HepG2 (cell line): ENCODE measurements around the gene CNKSR3. TPM values are rescaled to one million over a fixed set of nuclear protein-coding genes. Genes with fewer than 3 reads are reported as not detected.
A peak's percentile ranks its signal among the peaks of the same experiment; 100 is the strongest.

Experiments used
- BORCS8-MEF2B ChIP-seq: sonication (generic); formaldehyde crosslinking; IDR thresholded peaks from 2 replicates; pipeline ENCODE4 v1.8.0; 2022; ENCODE audit warnings: mild to moderate bottlenecking, missing genetic modification reagents
- CREM ChIP-seq, 2 experiments: sonication (generic) in 1 of 2; formaldehyde crosslinking in 1 of 2; IDR thresholded peaks; 2 replicates each; pipeline versions ENCODE4 v1.4.0 to v1.6.1; 2016 to 2020; ENCODE audit warnings: antibody characterized with exemption in 1 of 2, mild to moderate bottlenecking in 1 of 2, missing genetic modification reagents in 1 of 2
- HHEX ChIP-seq: IDR thresholded peaks from 2 replicates; pipeline ENCODE4 v1.6.1; 2016; ENCODE audit warnings: control low read depth
- NFYC ChIP-seq: IDR thresholded peaks from 2 replicates; pipeline ENCODE4 v1.6.1; 2016; ENCODE audit warnings: missing genetic modification reagents, missing compliant biosample characterization
- RARA ChIP-seq: IDR thresholded peaks from 2 replicates; pipeline ENCODE4 v1.6.1; 2016; ENCODE audit warnings: missing genetic modification reagents, missing compliant biosample characterization
- ZNF614 ChIP-seq: IDR thresholded peaks from 2 replicates; pipeline ENCODE4 v1.6.1; 2018; ENCODE audit warnings: missing biosample characterization, missing genetic modification reagents, inconsistent platforms, borderline replicate concordance
- ZNF839 ChIP-seq: sonication (generic); formaldehyde crosslinking; IDR thresholded peaks from 2 replicates; pipeline ENCODE4 v1.4.0; 2020; ENCODE audit warnings: missing genetic modification reagents, mild to moderate bottlenecking, borderline replicate concordance
- polyA plus RNA-seq, 8 experiments: library from polyadenylated mRNA; depleted of rRNA in 3 of 8; stranded (reverse) in 7 of 8; unstranded in 1 of 8; fragments of >200 nt; fragmentation: Illumina TruSeq in 4 of 8; extraction: Trizol in 4 of 8; gene quantifications; 2 replicates each; pipeline versions ENCODE4 v1.2.1 to v1.2.3, GENCODE V29; 2011 to 2016; ENCODE audit warnings: low read depth in 4 of 8, missing spikeins in 1 of 8, mixed read lengths in 1 of 8; ENCODE audit not compliant: insufficient read depth in 1 of 8
- total RNA-seq, 5 experiments: library from RNA; depleted of rRNA; stranded (reverse); fragments of >200 nt; fragmentation: Illumina TruSeq; extraction: Trizol; gene quantifications; 2 replicates each; pipeline ENCODE4 v1.2.3, GENCODE V29; 2016; ENCODE audit warnings: low read depth in 1 of 5
- TF ChIP-seq, protein P1 (sequence below), 2 experiments: sonication (generic) in 1 of 2; formaldehyde crosslinking in 1 of 2; IDR thresholded peaks; 2 replicates each; pipeline versions ENCODE4 v1.6.1 to v1.9.0; 2014 to 2022; ENCODE audit warnings: antibody characterized with exemption in 1 of 2, borderline replicate concordance in 1 of 2, inconsistent platforms in 1 of 2, low read depth in 1 of 2, missing genetic modification reagents in 1 of 2
- TF ChIP-seq, protein P2 (sequence below): IDR thresholded peaks from 2 replicates; pipeline ENCODE4 v1.6.1; 2018; ENCODE audit warnings: missing genetic modification reagents, mild to moderate bottlenecking, missing compliant biosample characterization
- TF ChIP-seq, protein P3 (sequence below), 2 experiments: sonication (generic) in 1 of 2; formaldehyde crosslinking in 1 of 2; IDR thresholded peaks; 2 replicates each; pipeline versions ENCODE4 v1.4.0 to v1.6.1; 2016 to 2020; ENCODE audit warnings: borderline replicate concordance in 1 of 2, low read depth in 1 of 2, mild to moderate bottlenecking in 1 of 2, missing genetic modification reagents in 1 of 2
- TF ChIP-seq, protein P4 (sequence below), 2 experiments: sonication (generic) in 1 of 2; formaldehyde crosslinking in 1 of 2; IDR thresholded peaks; 2 replicates each; pipeline versions ENCODE4 v1.4.0 to v1.6.1; 2018 to 2020; ENCODE audit warnings: missing genetic modification reagents in 2 of 2, borderline replicate concordance in 1 of 2, low read depth in 1 of 2, mild to moderate bottlenecking in 1 of 2, missing biosample characterization in 1 of 2

CNKSR3 gene
- total and polyA plus RNA-seq, 2 of the 13 experiments (the other 11 are each of a cell fraction or from before 2014, with no cell fraction given) = 9.2 to 38.6 TPM

DNA sequence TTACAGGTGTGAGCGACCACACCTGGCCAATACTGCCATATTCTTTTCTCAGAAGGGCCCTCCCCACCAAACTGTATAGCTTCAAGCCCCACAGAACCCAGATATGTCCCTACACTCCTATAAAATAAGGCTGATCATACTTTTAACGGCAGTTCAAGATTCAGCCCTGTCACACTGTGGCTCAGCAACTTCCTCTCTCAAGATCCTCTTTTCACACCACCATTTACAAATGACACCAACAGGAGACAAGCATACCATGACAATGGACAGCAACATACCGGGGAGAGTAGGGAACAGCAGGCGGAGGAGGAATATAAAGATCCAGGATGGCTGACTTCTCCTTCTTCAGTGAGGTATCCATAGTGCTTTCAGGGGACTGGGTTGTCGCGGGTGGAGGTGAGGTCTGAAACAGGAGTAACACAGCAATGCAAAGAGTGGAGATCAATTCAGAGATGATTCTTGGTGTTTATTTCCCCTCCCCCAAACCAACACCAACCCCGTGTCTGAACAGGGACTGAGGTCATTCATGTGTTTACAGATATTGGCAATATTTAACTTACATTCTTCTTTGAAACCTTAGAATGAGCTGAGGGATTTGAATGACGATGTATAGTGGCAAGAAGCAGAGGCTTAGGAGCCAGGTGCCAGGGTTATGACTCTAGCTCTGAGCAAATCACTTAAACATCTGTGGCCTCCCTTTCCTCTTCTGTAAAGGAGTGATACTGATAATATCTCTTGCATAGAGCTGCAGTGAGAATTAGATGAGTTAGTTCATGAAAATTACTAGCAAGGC is 96.3 kb downstream of the CNKSR3 start (continued):
- TF ChIP-seq, protein P1, sequence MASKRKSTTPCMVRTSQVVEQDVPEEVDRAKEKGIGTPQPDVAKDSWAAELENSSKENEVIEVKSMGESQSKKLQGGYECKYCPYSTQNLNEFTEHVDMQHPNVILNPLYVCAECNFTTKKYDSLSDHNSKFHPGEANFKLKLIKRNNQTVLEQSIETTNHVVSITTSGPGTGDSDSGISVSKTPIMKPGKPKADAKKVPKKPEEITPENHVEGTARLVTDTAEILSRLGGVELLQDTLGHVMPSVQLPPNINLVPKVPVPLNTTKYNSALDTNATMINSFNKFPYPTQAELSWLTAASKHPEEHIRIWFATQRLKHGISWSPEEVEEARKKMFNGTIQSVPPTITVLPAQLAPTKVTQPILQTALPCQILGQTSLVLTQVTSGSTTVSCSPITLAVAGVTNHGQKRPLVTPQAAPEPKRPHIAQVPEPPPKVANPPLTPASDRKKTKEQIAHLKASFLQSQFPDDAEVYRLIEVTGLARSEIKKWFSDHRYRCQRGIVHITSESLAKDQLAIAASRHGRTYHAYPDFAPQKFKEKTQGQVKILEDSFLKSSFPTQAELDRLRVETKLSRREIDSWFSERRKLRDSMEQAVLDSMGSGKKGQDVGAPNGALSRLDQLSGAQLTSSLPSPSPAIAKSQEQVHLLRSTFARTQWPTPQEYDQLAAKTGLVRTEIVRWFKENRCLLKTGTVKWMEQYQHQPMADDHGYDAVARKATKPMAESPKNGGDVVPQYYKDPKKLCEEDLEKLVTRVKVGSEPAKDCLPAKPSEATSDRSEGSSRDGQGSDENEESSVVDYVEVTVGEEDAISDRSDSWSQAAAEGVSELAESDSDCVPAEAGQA (IDR thresholded peaks at IDR 0.05; ENCODE audit: low read depth) = no peak
- TF ChIP-seq, protein P1 (CRISPR knock-in tag; IDR thresholded peaks at IDR 0.05; ENCODE audit: borderline replicate concordance) = no peak
- TF ChIP-seq, protein P2, sequence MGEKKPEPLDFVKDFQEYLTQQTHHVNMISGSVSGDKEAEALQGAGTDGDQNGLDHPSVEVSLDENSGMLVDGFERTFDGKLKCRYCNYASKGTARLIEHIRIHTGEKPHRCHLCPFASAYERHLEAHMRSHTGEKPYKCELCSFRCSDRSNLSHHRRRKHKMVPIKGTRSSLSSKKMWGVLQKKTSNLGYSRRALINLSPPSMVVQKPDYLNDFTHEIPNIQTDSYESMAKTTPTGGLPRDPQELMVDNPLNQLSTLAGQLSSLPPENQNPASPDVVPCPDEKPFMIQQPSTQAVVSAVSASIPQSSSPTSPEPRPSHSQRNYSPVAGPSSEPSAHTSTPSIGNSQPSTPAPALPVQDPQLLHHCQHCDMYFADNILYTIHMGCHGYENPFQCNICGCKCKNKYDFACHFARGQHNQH (CRISPR knock-in tag) = peak; percentile 65; the same call in 1 of the 2 replicates
- TF ChIP-seq ZNF614 (CRISPR knock-in tag) (0 out of 2 replicates have a peak, but pooled peaks have one; percentile 49), NFYC (no peak), CREM (IDR thresholded peaks at IDR 0.05) (peak; percentile 42), CREM (CRISPR knock-in tag; IDR thresholded peaks at IDR 0.05) (no peak), RARA (peak; percentile 75), ZNF839 (no peak), HHEX (CRISPR knock-in tag) (peak; percentile 72), BORCS8-MEF2B (CRISPR knock-in tag) (no peak)
- TF ChIP-seq, protein P3, sequence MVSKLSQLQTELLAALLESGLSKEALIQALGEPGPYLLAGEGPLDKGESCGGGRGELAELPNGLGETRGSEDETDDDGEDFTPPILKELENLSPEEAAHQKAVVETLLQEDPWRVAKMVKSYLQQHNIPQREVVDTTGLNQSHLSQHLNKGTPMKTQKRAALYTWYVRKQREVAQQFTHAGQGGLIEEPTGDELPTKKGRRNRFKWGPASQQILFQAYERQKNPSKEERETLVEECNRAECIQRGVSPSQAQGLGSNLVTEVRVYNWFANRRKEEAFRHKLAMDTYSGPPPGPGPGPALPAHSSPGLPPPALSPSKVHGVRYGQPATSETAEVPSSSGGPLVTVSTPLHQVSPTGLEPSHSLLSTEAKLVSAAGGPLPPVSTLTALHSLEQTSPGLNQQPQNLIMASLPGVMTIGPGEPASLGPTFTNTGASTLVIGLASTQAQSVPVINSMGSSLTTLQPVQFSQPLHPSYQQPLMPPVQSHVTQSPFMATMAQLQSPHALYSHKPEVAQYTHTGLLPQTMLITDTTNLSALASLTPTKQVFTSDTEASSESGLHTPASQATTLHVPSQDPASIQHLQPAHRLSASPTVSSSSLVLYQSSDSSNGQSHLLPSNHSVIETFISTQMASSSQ (IDR thresholded peaks at IDR 0.05; ENCODE audit: low read depth) = peak; percentile 89
- TF ChIP-seq, protein P3 (CRISPR knock-in tag; IDR thresholded peaks at IDR 0.05; ENCODE audit: borderline replicate concordance) = peak; percentile 85; the same call in 1 of the 2 replicates
- TF ChIP-seq, protein P4, sequence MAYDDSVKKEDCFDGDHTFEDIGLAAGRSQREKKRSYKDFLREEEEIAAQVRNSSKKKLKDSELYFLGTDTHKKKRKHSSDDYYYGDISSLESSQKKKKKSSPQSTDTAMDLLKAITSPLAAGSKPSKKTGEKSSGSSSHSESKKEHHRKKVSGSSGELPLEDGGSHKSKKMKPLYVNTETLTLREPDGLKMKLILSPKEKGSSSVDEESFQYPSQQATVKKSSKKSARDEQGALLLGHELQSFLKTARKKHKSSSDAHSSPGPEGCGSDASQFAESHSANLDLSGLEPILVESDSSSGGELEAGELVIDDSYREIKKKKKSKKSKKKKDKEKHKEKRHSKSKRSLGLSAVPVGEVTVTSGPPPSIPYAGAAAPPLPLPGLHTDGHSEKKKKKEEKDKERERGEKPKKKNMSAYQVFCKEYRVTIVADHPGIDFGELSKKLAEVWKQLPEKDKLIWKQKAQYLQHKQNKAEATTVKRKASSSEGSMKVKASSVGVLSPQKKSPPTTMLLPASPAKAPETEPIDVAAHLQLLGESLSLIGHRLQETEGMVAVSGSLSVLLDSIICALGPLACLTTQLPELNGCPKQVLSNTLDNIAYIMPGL (CRISPR knock-in tag; IDR thresholded peaks at IDR 0.05; ENCODE audit: borderline replicate concordance in 1 of 2, low read depth in 1 of 2) = no peak
